Karpas-422 (cell line): ENCODE data around the gene ZNF837. TPM values are rescaled to one million over a fixed set of nuclear protein-coding genes. Genes with fewer than 3 reads are reported as not detected.

Experiments
- DNase-seq: peaks from one replicate; pipeline ENCODE4 v3.0.0-alpha.2; 2015
- H2AFZ ChIP-seq: fragments of 200-600 bp; sonication (generic); 2 replicates; pipeline ENCODE4 v1.6.1; 2014; ENCODE audit warnings: antibody characterized with exemption, low read length, mixed read lengths
- H3K27ac ChIP-seq: fragments of 200-600 bp; sonication (generic); 2 replicates; pipeline ENCODE4 v1.5.1; 2014; ENCODE audit warnings: mild to moderate bottlenecking, low read length, moderate library complexity
- H3K27me3 ChIP-seq: fragments of 200-600 bp; sonication (generic); 2 replicates; pipeline ENCODE4 v1.6.1; 2014; ENCODE audit warnings: low read length, mixed read lengths
- H3K36me3 ChIP-seq: fragments of 200-600 bp; sonication (generic); 2 replicates; pipeline ENCODE4 v1.6.1; 2014; ENCODE audit warnings: low read length, mixed read lengths; ENCODE audit not compliant: insufficient read depth
- H3K4me1 ChIP-seq: fragments of 200-600 bp; sonication (generic); 2 replicates; pipeline ENCODE4 v1.6.1; 2014; ENCODE audit warnings: mild to moderate bottlenecking, low read length, mixed read lengths
- H3K4me2 ChIP-seq: fragments of 200-600 bp; sonication (generic); 2 replicates; pipeline ENCODE4 v1.6.1; 2014; ENCODE audit warnings: low read length, low read depth, mild to moderate bottlenecking; ENCODE audit not compliant: poor library complexity, severe bottlenecking
- H3K4me3 ChIP-seq: fragments of 200-600 bp; sonication (generic); 2 replicates; pipeline ENCODE4 v1.5.1; 2014; ENCODE audit warnings: mild to moderate bottlenecking, antibody characterized with exemption, low read length, mixed read lengths
- H3K79me2 ChIP-seq: fragments of 200-600 bp; sonication (generic); 2 replicates; pipeline ENCODE4 v1.6.1; 2014; ENCODE audit warnings: mild to moderate bottlenecking, low read length, mixed read lengths
- H3K9ac ChIP-seq: fragments of 200-600 bp; sonication (generic); 2 replicates; pipeline ENCODE4 v1.6.0; 2014; ENCODE audit warnings: low read length
- H3K9me2 ChIP-seq: fragments of 200-600 bp; sonication (generic), shearing (Covaris generic); replicated peaks from 2 replicates; pipeline ENCODE4 v1.6.0; 2014; ENCODE audit warnings: mild to moderate bottlenecking, low read length, moderate library complexity; ENCODE audit not compliant: insufficient read depth
- H3K9me3 ChIP-seq: fragments of 300-700, 200-600 bp; sonication (generic); 2 replicates; pipeline ENCODE4 v1.6.1; 2014; ENCODE audit warnings: low read length, mixed read lengths
- H4K20me1 ChIP-seq: fragments of 200-600 bp; sonication (generic); 2 replicates; pipeline ENCODE4 v1.6.1; 2014; ENCODE audit warnings: mild to moderate bottlenecking, antibody characterized with exemption, low read length, low read depth; ENCODE audit not compliant: insufficient read depth
- total RNA-seq: library from RNA; depleted of rRNA; stranded (reverse); fragments of >200 nt; shearing (Covaris generic); gene quantifications from 2 replicates; pipeline ENCODE4 v1.2.3, GENCODE V29; 2014; ENCODE audit warnings: low replicate concordance

The ZNF837 gene
- total RNA-seq, 1 experiment from 2014 or later: 0.75 TPM

- Histone ChIP-seq H3K9me3 (no peaks in the 10 kb centered on the region), H3K27ac (no peak overlapping the region), H3K36me3 (peaks cover 23% of the 10 kb centered on the region), H4K20me1 (no peaks in the 10 kb centered on the region), H3K27me3 (no peaks in the 10 kb centered on the region), H3K4me3 (no peak overlapping the region), H3K9ac (no peak overlapping the region), H3K9me2 (no peaks in the 10 kb centered on the region), H3K79me2 (peaks cover 3% of the 10 kb centered on the region; the same call in 1 of the 2 replicates), H3K4me1 (no peaks in the 10 kb centered on the region), H3K4me2 (no peak overlapping the region), H2AFZ (no peak overlapping the region)
- no peak for DNase-seq
Measured at GRCh38 chr19:58338336-58338735, 42.5 kb downstream of the ZNF837 start.

GRCh38 chr19:58336820-58337219 lies 44.0 kb downstream of the ZNF837 start:
- no peak overlapping the region for H3K27ac ChIP-seq
- H3K36me3 ChIP-seq: peaks cover 23% of the 10 kb centered on the region
- no peak for DNase-seq
- H3K79me2 ChIP-seq: peaks cover 13% of the 10 kb centered on the region; the same call in 1 of the 2 replicates
- no peaks in the 10 kb centered on the region for H3K4me1 ChIP-seq
- H3K4me2 ChIP-seq: no peak overlapping the region
- no peak overlapping the region for H3K9ac ChIP-seq
- no peaks in the 10 kb centered on the region for H3K9me2 ChIP-seq
- no peaks in the 10 kb centered on the region for H4K20me1 ChIP-seq
- no peaks in the 10 kb centered on the region for H3K27me3 ChIP-seq
- H2AFZ ChIP-seq: no peak overlapping the region
- no peak overlapping the region for H3K4me3 ChIP-seq
- no peaks in the 10 kb centered on the region for H3K9me3 ChIP-seq

DNA sequence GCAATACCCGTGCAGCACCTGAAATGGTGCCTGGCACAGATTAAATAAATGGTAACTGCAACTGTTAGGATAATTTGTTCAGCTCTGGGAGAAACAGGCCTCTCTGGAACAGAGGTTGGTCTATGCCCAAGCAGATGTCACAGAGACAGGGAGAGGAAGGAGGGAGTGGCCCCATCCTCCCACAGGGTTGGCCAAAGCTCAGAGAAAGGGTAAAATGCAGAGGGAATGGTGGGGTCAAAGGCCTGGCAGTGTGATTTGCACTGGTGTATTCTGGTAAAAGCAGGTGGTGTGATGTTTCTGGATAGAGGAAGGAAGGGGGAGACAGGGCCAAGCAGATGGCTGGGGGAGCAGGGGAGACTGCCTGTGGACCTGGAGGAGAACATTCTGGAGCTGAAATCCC lies 44.6 kb downstream of the ZNF837 start:
- H3K27ac ChIP-seq: no peak overlapping the region
- no peaks in the 10 kb centered on the region for H3K27me3 ChIP-seq
- no peak for DNase-seq
- H4K20me1 ChIP-seq: no peaks in the 10 kb centered on the region
- H3K9me2 ChIP-seq: no peaks in the 10 kb centered on the region
- no peak overlapping the region for H3K4me3 ChIP-seq
- H3K4me1 ChIP-seq: no peaks in the 10 kb centered on the region
- no peaks in the 10 kb centered on the region for H3K9me3 ChIP-seq
- H3K9ac ChIP-seq: no peak overlapping the region
- H3K4me2 ChIP-seq: no peak overlapping the region
- no peak overlapping the region for H2AFZ ChIP-seq
- H3K36me3 ChIP-seq: peaks cover 23% of the 10 kb centered on the region
- peaks cover 13% of the 10 kb centered on the region; the same call in 1 of the 2 replicates for H3K79me2 ChIP-seq

DNA sequence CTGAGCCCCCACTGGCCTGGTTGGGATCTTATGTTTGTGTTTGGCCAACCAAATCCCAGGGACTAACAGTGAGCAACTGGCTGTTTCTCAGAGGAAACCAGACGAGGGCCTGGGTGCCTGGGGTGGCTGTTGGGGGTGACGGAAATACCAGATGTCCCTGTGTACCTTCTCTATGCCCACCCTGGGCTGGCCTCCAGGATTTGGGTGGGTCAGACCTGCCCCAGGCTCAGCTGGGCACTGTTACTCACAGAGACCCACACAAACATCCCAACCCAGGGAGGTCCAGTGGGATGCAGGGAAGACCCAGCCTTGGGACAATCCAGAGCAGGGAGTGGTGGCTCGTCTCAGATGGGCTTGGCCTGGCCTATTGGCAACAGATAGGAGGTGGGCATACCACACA lies 45.2 kb downstream of the ZNF837 start:
- no peaks in the 10 kb centered on the region for H3K9me2 ChIP-seq
- no peak overlapping the region for H3K9ac ChIP-seq
- no peaks in the 10 kb centered on the region for H3K27me3 ChIP-seq
- no peak overlapping the region for H2AFZ ChIP-seq
- H3K4me1 ChIP-seq: no peaks in the 10 kb centered on the region
- H3K36me3 ChIP-seq: peaks cover 23% of the 10 kb centered on the region
- H3K79me2 ChIP-seq: peaks cover 17% of the 10 kb centered on the region
- H3K4me2 ChIP-seq: no peak overlapping the region
- no peak overlapping the region for H3K27ac ChIP-seq
- H3K9me3 ChIP-seq: no peaks in the 10 kb centered on the region
- DNase-seq: no peak
- no peak overlapping the region for H3K4me3 ChIP-seq
- no peaks in the 10 kb centered on the region for H4K20me1 ChIP-seq

- Histone ChIP-seq H3K9ac (no peak overlapping the region), H3K9me2 (no peaks in the 10 kb centered on the region), H3K9me3 (no peaks in the 10 kb centered on the region), H3K79me2 (peaks cover 24% of the 10 kb centered on the region), H3K36me3 (peaks cover 19% of the 10 kb centered on the region), H3K27ac (no peak overlapping the region), H2AFZ (no peak overlapping the region), H3K27me3 (no peaks in the 10 kb centered on the region), H4K20me1 (no peaks in the 10 kb centered on the region), H3K4me3 (no peak overlapping the region), H3K4me2 (no peak overlapping the region), H3K4me1 (no peaks in the 10 kb centered on the region)
- no peak for DNase-seq
Measured at GRCh38 chr19:58334691-58335249, 46.1 kb downstream of the ZNF837 start.

- no peaks in the 10 kb centered on the region for H3K9me2 ChIP-seq
- H3K27me3 ChIP-seq: no peaks in the 10 kb centered on the region
- no peak overlapping the region for H3K9ac ChIP-seq
- H3K27ac ChIP-seq: no peak overlapping the region
- H3K4me2 ChIP-seq: no peak overlapping the region
- no peak for DNase-seq
- H3K4me3 ChIP-seq: no peak overlapping the region
- H4K20me1 ChIP-seq: no peaks in the 10 kb centered on the region
- peaks cover 45% of the 10 kb centered on the region for H3K79me2 ChIP-seq
- H3K9me3 ChIP-seq: no peaks in the 10 kb centered on the region
- peaks cover 12% of the 10 kb centered on the region for H3K4me1 ChIP-seq
- no peaks in the 10 kb centered on the region for H3K36me3 ChIP-seq
- H2AFZ ChIP-seq: no peak overlapping the region
Measured at GRCh38 chr19:58332697-58333096, 48.1 kb downstream of the ZNF837 start.

GRCh38 chr19:58330458-58330857 lies 50.4 kb downstream of the ZNF837 start:
- no peaks in the 10 kb centered on the region for H3K9me2 ChIP-seq
- no peak for DNase-seq
- no peak overlapping the region for H3K4me3 ChIP-seq
- no peaks in the 10 kb centered on the region for H3K27me3 ChIP-seq
- peaks cover 63% of the 10 kb centered on the region for H3K79me2 ChIP-seq
- H3K36me3 ChIP-seq: no peaks in the 10 kb centered on the region
- H3K4me2 ChIP-seq: no peak overlapping the region
- no peak overlapping the region for H3K9ac ChIP-seq
- no peaks in the 10 kb centered on the region for H4K20me1 ChIP-seq
- no peaks in the 10 kb centered on the region for H3K9me3 ChIP-seq
- peaks cover 20% of the 10 kb centered on the region for H3K4me1 ChIP-seq
- no peak overlapping the region for H3K27ac ChIP-seq
- H2AFZ ChIP-seq: no peak overlapping the region

GRCh38 chr19:58328999-58329398 lies 51.8 kb downstream of the ZNF837 start:
- no peak overlapping the region for H2AFZ ChIP-seq
- DNase-seq: peak; percentile 77
- H3K27ac ChIP-seq: no peak overlapping the region
- H3K4me3 ChIP-seq: no peak overlapping the region; the same call in 1 of the 2 replicates
- no peaks in the 10 kb centered on the region for H3K9me3 ChIP-seq
- H3K27me3 ChIP-seq: no peaks in the 10 kb centered on the region
- peaks cover 76% of the 10 kb centered on the region for H3K79me2 ChIP-seq
- no peaks in the 10 kb centered on the region for H3K36me3 ChIP-seq
- no peaks in the 10 kb centered on the region for H4K20me1 ChIP-seq
- no peaks in the 10 kb centered on the region for H3K9me2 ChIP-seq
- H3K4me2 ChIP-seq: peak overlapping the region; percentile 76
- H3K4me1 ChIP-seq: peaks cover 25% of the 10 kb centered on the region
- peak overlapping the region; percentile 81; the same call in 1 of the 2 replicates for H3K9ac ChIP-seq
